Ishikawa (cell line): ENCODE measurements around the gene UPF3B.

ENCODE experiments used
- CREB1 ChIP-seq: IDR thresholded peaks from 2 replicates; pipeline ENCODE4 v1.6.1; 2012; ENCODE audit warnings: low read depth
- EGR1 ChIP-seq: IDR thresholded peaks from 2 replicates; pipeline ENCODE4 v1.6.1; 2012
- EP300 ChIP-seq: IDR thresholded peaks from 2 replicates; pipeline ENCODE4 v1.6.1; 2012; ENCODE audit warnings: borderline replicate concordance
- TEAD4 ChIP-seq: IDR thresholded peaks from 2 replicates; pipeline ENCODE4 v1.6.1; 2012
- TF ChIP-seq, protein P1 (sequence below): IDR thresholded peaks from 2 replicates; pipeline ENCODE4 v1.6.1; 2012; ENCODE audit warnings: low read depth, mild to moderate bottlenecking
- TF ChIP-seq, protein P2 (sequence below): IDR thresholded peaks from 2 replicates; pipeline ENCODE4 v1.6.1; 2012

DNA sequence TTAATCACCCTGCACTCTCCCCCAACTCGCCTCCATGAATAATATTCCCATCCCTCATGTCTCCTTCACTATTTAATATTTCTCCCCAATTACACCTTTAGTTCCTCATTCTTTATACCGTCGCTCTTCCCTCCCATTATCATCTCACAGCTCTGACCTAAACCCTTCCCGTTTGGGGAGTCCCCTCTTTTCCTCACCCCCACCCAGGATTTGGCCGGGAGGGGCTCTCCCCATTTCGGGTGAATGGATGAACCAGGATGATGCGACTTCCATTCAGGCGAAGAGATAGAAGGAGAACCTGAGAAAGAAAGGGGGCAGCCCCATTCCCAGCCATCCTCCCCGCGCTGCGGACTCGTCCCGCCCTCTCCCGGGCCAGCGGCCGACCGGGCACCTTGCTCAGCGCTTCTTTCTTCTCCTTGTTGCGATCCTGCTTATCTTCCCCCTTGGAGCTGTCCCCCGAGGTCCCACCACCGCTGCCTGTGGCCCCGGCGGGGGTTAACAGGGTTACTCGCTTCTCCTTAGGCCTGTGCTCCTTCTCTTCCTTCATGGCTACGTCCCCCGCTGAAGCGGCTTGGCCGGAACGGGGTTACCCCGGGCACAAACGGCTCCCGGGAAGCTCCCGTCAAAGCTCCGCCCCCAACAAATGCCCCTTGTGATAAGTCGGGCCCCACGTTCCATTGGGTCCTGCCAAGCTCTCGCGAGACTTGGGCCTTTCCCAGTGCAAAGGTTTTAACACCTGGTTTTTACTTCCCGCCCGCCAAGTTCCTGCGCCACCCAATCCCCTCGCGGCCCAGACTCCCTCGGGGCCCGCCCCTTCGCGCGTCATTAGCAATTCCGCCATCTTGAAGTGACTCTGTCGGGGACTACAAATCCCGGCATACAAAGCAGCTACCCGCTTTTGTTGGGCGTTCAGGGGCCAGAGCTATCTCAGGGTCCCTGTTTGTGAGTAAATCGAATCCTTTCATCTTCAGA lies at the start of gene UPF3B:
- TF ChIP-seq EP300, result no peak
- TF ChIP-seq, protein P1, sequence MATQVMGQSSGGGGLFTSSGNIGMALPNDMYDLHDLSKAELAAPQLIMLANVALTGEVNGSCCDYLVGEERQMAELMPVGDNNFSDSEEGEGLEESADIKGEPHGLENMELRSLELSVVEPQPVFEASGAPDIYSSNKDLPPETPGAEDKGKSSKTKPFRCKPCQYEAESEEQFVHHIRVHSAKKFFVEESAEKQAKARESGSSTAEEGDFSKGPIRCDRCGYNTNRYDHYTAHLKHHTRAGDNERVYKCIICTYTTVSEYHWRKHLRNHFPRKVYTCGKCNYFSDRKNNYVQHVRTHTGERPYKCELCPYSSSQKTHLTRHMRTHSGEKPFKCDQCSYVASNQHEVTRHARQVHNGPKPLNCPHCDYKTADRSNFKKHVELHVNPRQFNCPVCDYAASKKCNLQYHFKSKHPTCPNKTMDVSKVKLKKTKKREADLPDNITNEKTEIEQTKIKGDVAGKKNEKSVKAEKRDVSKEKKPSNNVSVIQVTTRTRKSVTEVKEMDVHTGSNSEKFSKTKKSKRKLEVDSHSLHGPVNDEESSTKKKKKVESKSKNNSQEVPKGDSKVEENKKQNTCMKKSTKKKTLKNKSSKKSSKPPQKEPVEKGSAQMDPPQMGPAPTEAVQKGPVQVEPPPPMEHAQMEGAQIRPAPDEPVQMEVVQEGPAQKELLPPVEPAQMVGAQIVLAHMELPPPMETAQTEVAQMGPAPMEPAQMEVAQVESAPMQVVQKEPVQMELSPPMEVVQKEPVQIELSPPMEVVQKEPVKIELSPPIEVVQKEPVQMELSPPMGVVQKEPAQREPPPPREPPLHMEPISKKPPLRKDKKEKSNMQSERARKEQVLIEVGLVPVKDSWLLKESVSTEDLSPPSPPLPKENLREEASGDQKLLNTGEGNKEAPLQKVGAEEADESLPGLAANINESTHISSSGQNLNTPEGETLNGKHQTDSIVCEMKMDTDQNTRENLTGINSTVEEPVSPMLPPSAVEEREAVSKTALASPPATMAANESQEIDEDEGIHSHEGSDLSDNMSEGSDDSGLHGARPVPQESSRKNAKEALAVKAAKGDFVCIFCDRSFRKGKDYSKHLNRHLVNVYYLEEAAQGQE, result no peak
- TF ChIP-seq EGR1, result no peak
- TF ChIP-seq, protein P2, sequence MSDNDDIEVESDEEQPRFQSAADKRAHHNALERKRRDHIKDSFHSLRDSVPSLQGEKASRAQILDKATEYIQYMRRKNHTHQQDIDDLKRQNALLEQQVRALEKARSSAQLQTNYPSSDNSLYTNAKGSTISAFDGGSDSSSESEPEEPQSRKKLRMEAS, result no peak
- no peak for TF ChIP-seq TEAD4
- TF ChIP-seq CREB1, result no peak
